WTC11 (cell line): ENCODE results near the gene F13B. TPM values are rescaled to one million over a fixed set of nuclear protein-coding genes. Genes with fewer than 3 reads are reported as not detected.
A peak's percentile ranks its signal among the peaks of the same experiment; 100 is the strongest.

Source experiments
- ATAC-seq: fragments of 200-7000 bp; cut with Tn5 transposase; 2 replicates; pipeline ENCODE4 v1.10.0; 2021; ENCODE audit warnings: mild to moderate bottlenecking, moderate library complexity
- CTCF ChIA-PET: fragments of 300-600 bp; sonication (Branson Sonifier 250); formaldehyde crosslinking; loops from one replicate; lab custom pipeline; 2021; ENCODE audit warnings: antibody characterized with exemption; lab: Charles Lee
- POLR2A ChIA-PET: fragments of 350-600 bp; sonication (Branson Sonifier 250); formaldehyde crosslinking; loops from one replicate; lab custom pipeline; 2021; ENCODE audit warnings: antibody characterized with exemption; lab: Charles Lee
- DNase-seq: peaks from one replicate; pipeline ENCODE4 v3.0.0; 2021; ENCODE audit warnings: low spot score
- H3K27ac Mint-ChIP-seq: 2 replicates; pipeline ENCODE4 v1.8.0; 2021; ENCODE audit warnings: mixed read lengths
- H3K27me3 Mint-ChIP-seq: 2 replicates; pipeline ENCODE4 v1.8.0; 2021; ENCODE audit warnings: low read depth, mild to moderate bottlenecking, moderate library complexity, mixed read lengths
- H3K36me3 Mint-ChIP-seq: 2 replicates; pipeline ENCODE4 v1.8.0; 2021; ENCODE audit warnings: mixed read lengths
- H3K4me1 Mint-ChIP-seq: 2 replicates; pipeline ENCODE4 v1.8.0; 2022; ENCODE audit warnings: mixed read lengths
- H3K4me3 Mint-ChIP-seq: 2 replicates; pipeline ENCODE4 v1.8.0; 2021; ENCODE audit warnings: mild to moderate bottlenecking, moderate library complexity, mixed read lengths
- H3K9me3 Mint-ChIP-seq: 2 replicates; pipeline ENCODE4 v1.8.0; 2021; ENCODE audit warnings: mixed read lengths
- CBFB ChIP-seq: sonication (generic); formaldehyde crosslinking; IDR thresholded peaks from 2 replicates; pipeline ENCODE4 v1.8.1; 2022; ENCODE audit warnings: mild to moderate bottlenecking, low read depth, missing genetic modification reagents
- CREM ChIP-seq: sonication (generic); formaldehyde crosslinking; IDR thresholded peaks from 2 replicates; pipeline ENCODE4 v1.8.1; 2022; ENCODE audit warnings: mild to moderate bottlenecking, missing genetic modification reagents, moderate library complexity
- CTCF ChIP-seq: fragments of 200-600 bp; IDR thresholded peaks from 2 replicates; pipeline ENCODE4 v1.8.0; 2022; ENCODE audit warnings: antibody characterized with exemption
- ETV6 ChIP-seq: sonication (generic); formaldehyde crosslinking; IDR thresholded peaks from 2 replicates; pipeline ENCODE4 v1.8.1; 2022; ENCODE audit warnings: mild to moderate bottlenecking, missing genetic modification reagents
- FOXJ3 ChIP-seq: sonication (generic); formaldehyde crosslinking; IDR thresholded peaks from 2 replicates; pipeline ENCODE4 v1.9.0; 2021; ENCODE audit warnings: missing genetic modification reagents, mild to moderate bottlenecking, borderline replicate concordance
- GRHL2 ChIP-seq: fragments of 250-450 bp; sonication (Bioruptor Pico); IDR thresholded peaks from 2 replicates; pipeline ENCODE4 v1.8.0; 2022; ENCODE audit warnings: mild to moderate bottlenecking, moderate library complexity; ENCODE audit not compliant: insufficient replicate concordance, severe bottlenecking
- GTF2I ChIP-seq: fragments of 250-450 bp; sonication (Bioruptor Pico); conservative IDR thresholded peaks from 2 replicates; pipeline ENCODE4 v1.4.0; 2021; ENCODE audit warnings: mild to moderate bottlenecking
- HMGA2 ChIP-seq: fragments of 250-450 bp; sonication (Bioruptor Pico); IDR thresholded peaks from 2 replicates; pipeline ENCODE4 v1.4.0; 2021; ENCODE audit warnings: mild to moderate bottlenecking, moderate library complexity
- IRF2 ChIP-seq: sonication (generic); formaldehyde crosslinking; IDR thresholded peaks from 2 replicates; pipeline ENCODE4 v1.8.0; 2022; ENCODE audit warnings: low read depth, missing genetic modification reagents, borderline replicate concordance
- JUN ChIP-seq: sonication (generic); formaldehyde crosslinking; IDR thresholded peaks from 2 replicates; pipeline ENCODE4 v1.8.0; 2023; ENCODE audit warnings: mild to moderate bottlenecking, missing genetic modification reagents
- MYBL2 ChIP-seq: sonication (generic); formaldehyde crosslinking; IDR thresholded peaks from 2 replicates; pipeline ENCODE4 v1.8.1; 2023; ENCODE audit warnings: mild to moderate bottlenecking, moderate library complexity, missing genetic modification reagents
- NR1H2 ChIP-seq: sonication (generic); formaldehyde crosslinking; IDR thresholded peaks from 2 replicates; pipeline ENCODE4 v1.9.0; 2021; ENCODE audit warnings: mild to moderate bottlenecking, moderate library complexity, missing genetic modification reagents
- PRRX2 ChIP-seq: fragments of 250-450 bp; sonication (Bioruptor Pico); IDR thresholded peaks from 2 replicates; pipeline ENCODE4 v1.8.0; 2021; ENCODE audit warnings: mild to moderate bottlenecking
- SMAD4 ChIP-seq: sonication (generic); formaldehyde crosslinking; IDR thresholded peaks from 2 replicates; pipeline ENCODE4 v1.8.0; 2022; ENCODE audit warnings: mild to moderate bottlenecking, missing genetic modification reagents
- TEAD1 ChIP-seq: sonication (generic); formaldehyde crosslinking; IDR thresholded peaks from 2 replicates; pipeline ENCODE4 v1.8.0; 2022; ENCODE audit warnings: mild to moderate bottlenecking, missing genetic modification reagents
- USF2 ChIP-seq: sonication (generic); formaldehyde crosslinking; IDR thresholded peaks from 2 replicates; pipeline ENCODE4 v1.8.1; 2023; ENCODE audit warnings: mild to moderate bottlenecking, missing genetic modification reagents, moderate library complexity
- ZBTB21 ChIP-seq: sonication (generic); formaldehyde crosslinking; IDR thresholded peaks from 2 replicates; pipeline ENCODE4 v1.8.1; 2023; ENCODE audit warnings: mild to moderate bottlenecking, missing genetic modification reagents, borderline replicate concordance
- ZNF317 ChIP-seq: sonication (generic); formaldehyde crosslinking; IDR thresholded peaks from 2 replicates; pipeline ENCODE4 v1.8.1; 2023; ENCODE audit warnings: low read depth, mild to moderate bottlenecking, moderate library complexity, missing genetic modification reagents, borderline replicate concordance
- ZNF416 ChIP-seq: fragments of 250-450 bp; sonication (Bioruptor Pico); IDR thresholded peaks from 2 replicates; pipeline ENCODE4 v1.9.0; 2021; ENCODE audit warnings: mild to moderate bottlenecking, inconsistent platforms
- ZNF423 ChIP-seq: fragments of 250-450 bp; sonication (Bioruptor Pico); IDR thresholded peaks from 2 replicates; pipeline ENCODE4 v2.1.2; 2022; ENCODE audit warnings: mild to moderate bottlenecking, moderate library complexity
- total RNA-seq: library from RNA; stranded (reverse); gene quantifications from 3 replicates; pipeline ENCODE4 v1.2.3, GENCODE V29; 2021
- TF ChIP-seq, protein P1 (sequence below): sonication (generic); formaldehyde crosslinking; IDR thresholded peaks from 2 replicates; pipeline ENCODE4 v1.8.1; 2023; ENCODE audit warnings: mild to moderate bottlenecking, missing genetic modification reagents, borderline replicate concordance
- TF ChIP-seq, protein P2 (sequence below): sonication (generic); formaldehyde crosslinking; IDR thresholded peaks from 2 replicates; pipeline ENCODE4 v1.8.0; 2023; ENCODE audit warnings: missing genetic modification reagents
- TF ChIP-seq, protein P3 (sequence below): sonication (generic); formaldehyde crosslinking; IDR thresholded peaks from 2 replicates; pipeline ENCODE4 v1.8.1; 2022; ENCODE audit warnings: low read depth, missing genetic modification reagents, borderline replicate concordance
- TF ChIP-seq, protein P4 (sequence below): sonication (generic); formaldehyde crosslinking; conservative IDR thresholded peaks from 2 replicates; pipeline ENCODE4 v1.8.1; 2023; ENCODE audit warnings: mild to moderate bottlenecking, low read depth, missing genetic modification reagents, moderate library complexity

F13B gene
- total RNA-seq, 1 experiment from 2014 or later = not detected

GRCh38 chr1:197024460-197024859 lies 42.6 kb downstream of the F13B start (continued):
- TF ChIP-seq, protein P1, sequence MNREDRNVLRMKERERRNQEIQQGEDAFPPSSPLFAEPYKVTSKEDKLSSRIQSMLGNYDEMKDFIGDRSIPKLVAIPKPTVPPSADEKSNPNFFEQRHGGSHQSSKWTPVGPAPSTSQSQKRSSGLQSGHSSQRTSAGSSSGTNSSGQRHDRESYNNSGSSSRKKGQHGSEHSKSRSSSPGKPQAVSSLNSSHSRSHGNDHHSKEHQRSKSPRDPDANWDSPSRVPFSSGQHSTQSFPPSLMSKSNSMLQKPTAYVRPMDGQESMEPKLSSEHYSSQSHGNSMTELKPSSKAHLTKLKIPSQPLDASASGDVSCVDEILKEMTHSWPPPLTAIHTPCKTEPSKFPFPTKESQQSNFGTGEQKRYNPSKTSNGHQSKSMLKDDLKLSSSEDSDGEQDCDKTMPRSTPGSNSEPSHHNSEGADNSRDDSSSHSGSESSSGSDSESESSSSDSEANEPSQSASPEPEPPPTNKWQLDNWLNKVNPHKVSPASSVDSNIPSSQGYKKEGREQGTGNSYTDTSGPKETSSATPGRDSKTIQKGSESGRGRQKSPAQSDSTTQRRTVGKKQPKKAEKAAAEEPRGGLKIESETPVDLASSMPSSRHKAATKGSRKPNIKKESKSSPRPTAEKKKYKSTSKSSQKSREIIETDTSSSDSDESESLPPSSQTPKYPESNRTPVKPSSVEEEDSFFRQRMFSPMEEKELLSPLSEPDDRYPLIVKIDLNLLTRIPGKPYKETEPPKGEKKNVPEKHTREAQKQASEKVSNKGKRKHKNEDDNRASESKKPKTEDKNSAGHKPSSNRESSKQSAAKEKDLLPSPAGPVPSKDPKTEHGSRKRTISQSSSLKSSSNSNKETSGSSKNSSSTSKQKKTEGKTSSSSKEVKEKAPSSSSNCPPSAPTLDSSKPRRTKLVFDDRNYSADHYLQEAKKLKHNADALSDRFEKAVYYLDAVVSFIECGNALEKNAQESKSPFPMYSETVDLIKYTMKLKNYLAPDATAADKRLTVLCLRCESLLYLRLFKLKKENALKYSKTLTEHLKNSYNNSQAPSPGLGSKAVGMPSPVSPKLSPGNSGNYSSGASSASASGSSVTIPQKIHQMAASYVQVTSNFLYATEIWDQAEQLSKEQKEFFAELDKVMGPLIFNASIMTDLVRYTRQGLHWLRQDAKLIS (CRISPR knock-in tag) = no peak
- TF ChIP-seq NR1H2 (CRISPR knock-in tag) (no peak), USF2 (CRISPR knock-in tag) (no peak), PRRX2 (CRISPR knock-in tag) (no peak), HMGA2 (no peak), ZNF416 (CRISPR knock-in tag) (no peak), GTF2I (no peak), ETV6 (CRISPR knock-in tag) (no peak), TEAD1 (no peak)

DNA sequence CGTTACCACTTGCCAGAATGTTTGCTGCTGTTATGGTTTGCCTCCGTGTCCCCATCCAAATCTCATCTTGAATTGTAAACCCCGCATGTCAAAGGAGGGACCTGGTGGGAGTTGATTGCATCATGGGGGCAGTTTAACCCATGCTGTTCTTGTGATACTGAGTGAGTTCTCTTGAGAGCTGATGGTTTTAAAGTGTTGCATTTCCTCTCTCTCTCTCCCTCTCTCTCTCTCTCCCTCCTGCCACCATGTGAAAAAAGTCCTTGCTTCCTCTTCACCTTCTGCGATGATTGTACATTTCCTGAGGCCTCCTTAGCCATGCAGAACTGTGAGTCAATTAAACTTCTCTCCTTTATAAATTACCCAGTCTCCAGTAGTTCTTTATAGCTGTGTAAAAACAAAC lies 45.3 kb downstream of the F13B start:
- ChIA-PET POLR2A (no interaction called here), CTCF (no interaction called here)
- TF ChIP-seq SMAD4 (CRISPR knock-in tag) = no peak
- no peak for TF ChIP-seq MYBL2
- TF ChIP-seq ZNF416 (CRISPR knock-in tag) = no peak
- TF ChIP-seq JUN (CRISPR knock-in tag) = no peak
- TF ChIP-seq ZBTB21 = no peak
- no peak for DNase-seq
- Mint-ChIP-seq H3K9me3 (peaks cover 14% of the 10 kb centered on the region), H3K4me1 (peaks cover 16% of the 10 kb centered on the region), H3K27ac (peak overlapping the region; percentile 14), H3K4me3 (no peak overlapping the region), H3K27me3 (no peaks in the 10 kb centered on the region), H3K36me3 (0 out of 2 replicates have a peak, but pooled peaks cover 2% of the 10 kb centered on the region)
- ATAC-seq = peak; percentile 78

DNA sequence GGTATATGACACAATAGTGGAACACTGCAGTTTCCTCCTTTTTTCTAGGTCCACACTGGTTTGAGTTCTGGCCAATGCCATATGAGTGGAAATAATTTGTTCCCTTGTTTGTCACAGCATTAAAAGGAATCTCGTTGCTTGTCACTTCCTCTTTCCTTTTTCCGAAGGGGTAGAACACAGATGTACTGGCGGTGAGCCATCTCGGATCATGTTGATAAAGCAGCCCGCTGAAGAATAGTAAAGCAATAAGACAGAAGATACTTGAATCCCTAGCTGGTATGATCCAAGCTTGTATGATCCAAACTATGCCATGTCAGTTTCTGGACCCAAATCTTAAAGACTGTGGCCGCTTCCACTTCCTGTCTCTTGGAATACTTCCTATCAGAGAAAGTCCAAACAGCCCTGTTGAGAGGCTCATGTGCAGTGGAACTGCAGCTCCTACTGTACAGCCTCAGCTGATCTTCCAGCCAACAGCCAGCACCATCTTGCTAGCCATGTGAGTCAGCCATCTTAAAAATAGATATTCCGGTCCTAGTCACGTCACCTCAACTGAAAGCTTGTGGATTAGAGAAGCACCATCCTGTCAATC lies 49.4 kb downstream of the F13B start:
- Mint-ChIP-seq H3K9me3 (peaks cover 5% of the 10 kb centered on the region), H3K4me1 (peaks cover 14% of the 10 kb centered on the region), H3K27ac (no peak overlapping the region), H3K36me3 (0 out of 2 replicates have a peak, but pooled peaks cover 2% of the 10 kb centered on the region), H3K27me3 (no peaks in the 10 kb centered on the region), H3K4me3 (no peak overlapping the region)
- ATAC-seq = no peak
- POLR2A ChIA-PET = no interaction called here
- DNase-seq = no peak
- CTCF ChIA-PET = interaction anchor here (1.3 kb wide), 1 partner anchor 142 kb away, joined by 3 read pairs; no protein-coding TSS in a partner anchor
- TF ChIP-seq CBFB (CRISPR knock-in tag) (no peak), ZNF423 (CRISPR knock-in tag) (no peak), GTF2I (no peak), CREM (CRISPR knock-in tag) (no peak), IRF2 (no peak), ZNF317 (CRISPR knock-in tag) (no peak), CTCF (no peak), GRHL2 (CRISPR knock-in tag) (no peak), FOXJ3 (CRISPR knock-in tag) (no peak)
- TF ChIP-seq, protein P2, sequence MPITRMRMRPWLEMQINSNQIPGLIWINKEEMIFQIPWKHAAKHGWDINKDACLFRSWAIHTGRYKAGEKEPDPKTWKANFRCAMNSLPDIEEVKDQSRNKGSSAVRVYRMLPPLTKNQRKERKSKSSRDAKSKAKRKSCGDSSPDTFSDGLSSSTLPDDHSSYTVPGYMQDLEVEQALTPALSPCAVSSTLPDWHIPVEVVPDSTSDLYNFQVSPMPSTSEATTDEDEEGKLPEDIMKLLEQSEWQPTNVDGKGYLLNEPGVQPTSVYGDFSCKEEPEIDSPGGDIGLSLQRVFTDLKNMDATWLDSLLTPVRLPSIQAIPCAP = no peak
- TF ChIP-seq, protein P3, sequence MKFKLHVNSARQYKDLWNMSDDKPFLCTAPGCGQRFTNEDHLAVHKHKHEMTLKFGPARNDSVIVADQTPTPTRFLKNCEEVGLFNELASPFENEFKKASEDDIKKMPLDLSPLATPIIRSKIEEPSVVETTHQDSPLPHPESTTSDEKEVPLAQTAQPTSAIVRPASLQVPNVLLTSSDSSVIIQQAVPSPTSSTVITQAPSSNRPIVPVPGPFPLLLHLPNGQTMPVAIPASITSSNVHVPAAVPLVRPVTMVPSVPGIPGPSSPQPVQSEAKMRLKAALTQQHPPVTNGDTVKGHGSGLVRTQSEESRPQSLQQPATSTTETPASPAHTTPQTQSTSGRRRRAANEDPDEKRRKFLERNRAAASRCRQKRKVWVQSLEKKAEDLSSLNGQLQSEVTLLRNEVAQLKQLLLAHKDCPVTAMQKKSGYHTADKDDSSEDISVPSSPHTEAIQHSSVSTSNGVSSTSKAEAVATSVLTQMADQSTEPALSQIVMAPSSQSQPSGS (CRISPR knock-in tag) = no peak
- TF ChIP-seq, protein P4, sequence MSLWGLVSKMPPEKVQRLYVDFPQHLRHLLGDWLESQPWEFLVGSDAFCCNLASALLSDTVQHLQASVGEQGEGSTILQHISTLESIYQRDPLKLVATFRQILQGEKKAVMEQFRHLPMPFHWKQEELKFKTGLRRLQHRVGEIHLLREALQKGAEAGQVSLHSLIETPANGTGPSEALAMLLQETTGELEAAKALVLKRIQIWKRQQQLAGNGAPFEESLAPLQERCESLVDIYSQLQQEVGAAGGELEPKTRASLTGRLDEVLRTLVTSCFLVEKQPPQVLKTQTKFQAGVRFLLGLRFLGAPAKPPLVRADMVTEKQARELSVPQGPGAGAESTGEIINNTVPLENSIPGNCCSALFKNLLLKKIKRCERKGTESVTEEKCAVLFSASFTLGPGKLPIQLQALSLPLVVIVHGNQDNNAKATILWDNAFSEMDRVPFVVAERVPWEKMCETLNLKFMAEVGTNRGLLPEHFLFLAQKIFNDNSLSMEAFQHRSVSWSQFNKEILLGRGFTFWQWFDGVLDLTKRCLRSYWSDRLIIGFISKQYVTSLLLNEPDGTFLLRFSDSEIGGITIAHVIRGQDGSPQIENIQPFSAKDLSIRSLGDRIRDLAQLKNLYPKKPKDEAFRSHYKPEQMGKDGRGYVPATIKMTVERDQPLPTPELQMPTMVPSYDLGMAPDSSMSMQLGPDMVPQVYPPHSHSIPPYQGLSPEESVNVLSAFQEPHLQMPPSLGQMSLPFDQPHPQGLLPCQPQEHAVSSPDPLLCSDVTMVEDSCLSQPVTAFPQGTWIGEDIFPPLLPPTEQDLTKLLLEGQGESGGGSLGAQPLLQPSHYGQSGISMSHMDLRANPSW (CRISPR knock-in tag) = no peak
